SW480 (cell line): ENCODE data around the gene MN1.

Experiments used
- DNase-seq: peaks from one replicate; pipeline ENCODE4 v3.0.0-alpha.2; 2016; ENCODE audit warnings: low spot score

The MN1 gene

GRCh38 chr22:27801616-27802345 lies at the start of gene MN1:
MN1 (minus strand) TSS chr22:27801756; CDS start chr22:27800543, 1,213 bp downstream.
- no peak for DNase-seq

GRCh38 chr22:27850000-27850521 lies 48.5 kb upstream of the MN1 start:
- no peak for DNase-seq

- DNase-seq: no peak
Observed at GRCh38 chr22:27848005-27848404, 46.4 kb upstream of the MN1 start.

DNA sequence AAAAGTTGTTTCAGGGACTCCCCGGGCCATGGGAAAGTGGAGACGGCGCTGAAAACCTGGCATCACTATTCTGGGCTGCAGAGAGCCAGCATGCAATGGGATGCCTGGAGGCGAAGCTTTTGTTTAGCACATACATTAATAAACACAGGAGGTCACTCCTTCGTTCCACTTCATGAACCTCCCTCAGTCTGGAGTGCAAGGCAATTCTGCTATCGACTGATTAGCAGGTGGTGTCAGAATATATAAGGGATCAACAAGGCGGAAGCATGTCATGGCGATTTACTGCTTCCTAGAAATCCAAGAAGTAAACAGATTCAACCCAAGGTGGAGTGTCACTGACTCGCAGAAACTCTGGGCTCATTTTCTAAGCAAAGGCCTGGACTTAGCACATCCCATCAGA lies 45.4 kb upstream of the MN1 start:
- no peak for DNase-seq

DNA sequence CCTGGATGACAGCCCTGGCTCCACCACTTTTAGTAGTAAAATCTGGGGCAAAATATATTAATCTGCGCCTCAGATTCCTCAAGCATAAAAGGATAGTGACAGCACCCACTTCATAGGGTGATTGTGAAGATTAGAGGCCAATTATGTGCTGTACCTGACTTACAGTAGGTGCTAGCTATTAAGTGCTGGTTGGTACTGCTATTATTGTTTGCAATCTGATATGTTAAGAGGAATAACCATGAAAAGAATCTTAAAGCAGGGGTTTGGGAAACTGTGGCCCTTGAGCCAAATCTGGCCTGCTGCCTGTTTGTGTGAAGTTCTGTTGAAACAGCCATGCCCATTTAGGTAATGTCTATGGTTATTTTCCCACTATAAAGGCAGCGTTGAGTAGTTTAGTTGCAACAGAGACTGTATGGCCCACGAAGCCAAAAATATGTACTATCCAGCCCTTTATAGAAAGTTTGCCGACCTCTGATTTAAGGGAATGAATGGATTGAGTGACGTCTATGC lies 44.7 kb upstream of the MN1 start:
- no peak for DNase-seq

GRCh38 chr22:27845644-27846043 lies 44.1 kb upstream of the MN1 start:
- DNase-seq: no peak

DNA sequence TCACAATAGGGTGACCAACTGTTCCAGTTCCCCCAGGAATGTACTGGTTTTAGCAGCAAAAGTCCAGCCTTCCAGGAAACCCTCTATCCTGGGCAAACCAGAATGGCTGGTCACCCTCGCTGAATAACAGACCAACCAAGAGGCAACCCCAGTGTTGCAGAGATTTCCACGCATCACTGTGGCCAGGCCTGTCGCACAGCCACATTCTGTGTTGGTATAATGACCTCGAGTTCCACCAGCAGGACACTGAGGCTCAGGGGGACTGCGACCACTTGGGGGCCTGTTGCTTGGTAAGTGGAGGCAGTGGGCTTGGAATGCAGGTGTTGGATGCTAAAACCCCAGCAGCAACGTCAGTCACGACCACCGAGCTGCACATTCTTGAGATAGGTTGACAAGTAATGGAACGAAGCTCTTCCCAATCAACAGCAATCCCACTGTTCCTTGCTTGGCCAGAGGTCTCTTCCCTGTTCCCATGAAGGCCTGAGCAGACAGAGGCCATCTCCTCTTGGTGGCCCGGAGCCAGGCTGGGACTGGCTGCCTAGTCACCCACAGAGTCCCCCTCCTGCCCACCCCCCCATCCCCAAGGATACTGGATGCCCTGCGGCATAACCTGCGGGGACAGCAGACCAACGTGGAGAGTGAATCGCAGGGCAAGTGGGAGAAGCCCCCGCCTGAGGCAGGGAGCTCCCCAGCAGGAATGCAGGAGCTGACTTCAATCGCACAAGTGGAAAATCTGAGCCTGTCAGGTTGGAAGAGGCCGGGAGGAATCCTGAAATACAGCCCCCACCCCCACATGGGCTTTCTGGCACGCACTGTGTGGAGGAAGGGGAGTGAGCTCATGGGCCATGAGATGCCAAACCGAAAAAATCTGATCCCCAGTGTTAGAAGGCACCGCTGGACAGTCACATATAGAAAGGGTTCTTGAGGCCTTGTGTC lies 43.4 kb upstream of the MN1 start:
- DNase-seq: no peak

GRCh38 chr22:27844256-27844655 lies 42.7 kb upstream of the MN1 start:
- no peak for DNase-seq

- DNase-seq: no peak
Observed at GRCh38 chr22:27843441-27843840, 41.9 kb upstream of the MN1 start.

DNA sequence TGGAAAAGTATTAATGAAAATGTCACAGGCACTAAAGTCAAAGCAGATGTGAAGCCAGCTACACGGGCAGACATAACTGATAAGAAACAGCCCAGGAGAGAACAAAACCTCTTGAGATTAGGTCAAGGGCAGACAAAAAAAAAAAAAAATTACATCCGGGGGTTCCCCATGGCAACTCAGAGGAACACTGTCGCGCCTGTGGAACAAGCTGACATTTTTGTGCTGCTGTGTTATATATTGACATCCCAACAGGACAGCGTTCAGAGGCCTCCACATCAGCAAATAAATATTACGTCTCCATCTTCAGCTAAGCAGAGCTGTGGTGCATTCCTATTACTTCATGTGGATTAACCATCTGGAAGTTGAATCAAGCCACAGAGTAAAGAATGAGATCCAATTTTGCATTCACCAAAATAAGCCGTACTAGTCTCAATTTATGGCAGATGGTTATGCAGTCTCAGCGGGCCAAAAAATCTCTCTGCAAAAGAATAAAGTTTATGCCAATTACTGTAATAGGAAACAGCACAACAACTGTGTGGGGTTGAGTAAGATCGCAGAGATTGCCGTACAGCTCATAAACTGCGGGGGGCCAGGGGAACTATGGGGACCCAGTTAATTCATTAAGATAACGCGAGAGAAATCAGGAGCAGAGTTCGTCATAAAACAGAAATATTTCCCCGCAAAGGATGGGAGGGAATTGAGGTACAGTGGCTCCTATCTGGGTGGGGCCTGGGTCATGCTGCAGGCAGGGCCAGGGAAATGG lies 41.3 kb upstream of the MN1 start:
- DNase-seq: no peak

GRCh38 chr22:27842201-27842600 lies 40.6 kb upstream of the MN1 start:
- no peak for DNase-seq

GRCh38 chr22:27840436-27840835 lies 38.9 kb upstream of the MN1 start:
- DNase-seq: no peak

DNA sequence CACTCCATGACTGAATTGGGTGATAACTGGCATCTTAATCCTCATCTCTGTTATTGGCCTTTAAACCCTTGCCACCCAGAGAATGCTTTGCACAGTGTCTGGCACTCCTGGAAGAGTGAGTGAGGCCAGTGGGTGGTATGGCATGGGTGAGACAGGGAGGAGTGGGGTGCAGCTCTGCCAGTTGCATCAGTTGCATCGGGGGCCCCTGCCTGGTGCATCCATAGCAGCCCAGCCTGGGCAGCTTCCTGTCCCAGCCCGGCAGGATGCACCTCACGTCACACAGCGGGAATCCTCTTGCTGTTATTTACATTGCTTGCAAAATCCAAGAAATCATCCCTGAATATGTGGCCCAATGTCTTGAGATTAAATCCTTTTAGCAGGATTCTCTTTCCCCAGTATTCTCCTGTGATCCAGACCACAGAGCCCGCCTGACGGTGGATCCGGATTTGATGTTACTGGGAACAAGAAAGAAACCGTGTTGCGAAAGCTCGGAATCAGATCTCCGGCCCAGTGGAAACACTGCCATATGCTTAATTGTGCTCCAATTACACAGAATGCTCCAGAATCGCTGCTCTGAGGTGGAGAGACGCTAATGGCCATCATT lies 37.6 kb upstream of the MN1 start:
- DNase-seq: no peak

DNA sequence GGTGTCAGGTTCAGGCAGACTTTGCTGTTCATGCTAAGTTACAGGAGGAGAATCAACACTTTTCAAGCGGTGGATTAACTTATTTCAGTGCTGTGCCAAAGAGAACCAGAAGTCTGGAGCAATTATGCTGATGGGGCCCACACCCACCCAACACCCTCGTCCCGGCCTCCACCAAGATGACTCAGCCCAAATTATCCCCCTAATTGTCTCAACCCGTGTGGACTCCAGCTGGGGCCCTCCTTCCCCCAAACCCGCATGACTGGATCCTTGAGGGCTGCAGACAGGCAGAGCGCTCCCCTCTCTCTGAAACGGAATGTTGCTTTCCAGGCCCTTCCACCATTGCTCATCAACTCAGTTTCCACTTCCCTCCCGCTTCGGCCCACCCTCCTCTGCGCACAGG lies 34.6 kb upstream of the MN1 start:
- DNase-seq: no peak

- DNase-seq: no peak
Observed at GRCh38 chr22:27835446-27835845, 33.9 kb upstream of the MN1 start.

DNA sequence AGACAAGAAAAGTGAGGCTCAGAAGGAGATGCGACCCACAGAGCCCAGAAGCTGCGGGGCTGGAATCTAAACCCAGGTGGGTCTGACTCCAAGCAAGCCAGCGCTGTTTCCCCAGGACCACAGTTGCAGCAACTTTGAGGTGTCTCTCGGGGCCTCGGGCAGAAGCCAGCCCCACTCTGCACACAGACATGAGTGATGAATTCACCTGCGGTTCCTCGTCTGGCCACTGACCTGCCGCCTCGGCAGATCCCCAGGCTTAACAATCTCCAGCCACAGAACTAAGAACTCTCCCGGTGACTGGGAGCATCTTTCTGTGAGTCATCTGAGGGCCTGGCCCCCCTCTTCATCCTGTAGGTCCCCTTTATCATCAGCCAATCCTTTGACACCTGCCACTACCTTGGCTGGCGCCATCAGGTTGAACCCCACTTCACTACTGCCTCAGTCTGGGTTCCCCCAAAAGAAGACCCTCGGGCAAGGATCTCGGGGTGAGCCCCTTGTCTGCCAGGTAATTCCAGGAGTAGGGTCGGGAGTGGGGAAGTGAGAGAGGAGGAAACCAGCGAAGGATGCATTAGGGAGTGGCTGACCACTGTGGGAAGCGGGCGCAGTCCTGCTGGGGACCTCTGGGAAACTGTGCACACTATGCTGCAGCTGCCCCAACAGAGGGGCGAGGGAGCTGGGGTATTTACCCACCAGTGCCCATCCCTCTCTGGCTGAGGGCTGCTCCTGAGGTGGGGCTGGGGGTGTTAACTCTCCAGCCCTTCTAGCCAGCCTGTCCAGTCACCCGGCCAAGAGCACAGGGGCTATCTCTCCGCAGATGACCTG lies 33.0 kb upstream of the MN1 start:
- no peak for DNase-seq

GRCh38 chr22:27833803-27834202 lies 32.2 kb upstream of the MN1 start:
- DNase-seq: no peak

DNA sequence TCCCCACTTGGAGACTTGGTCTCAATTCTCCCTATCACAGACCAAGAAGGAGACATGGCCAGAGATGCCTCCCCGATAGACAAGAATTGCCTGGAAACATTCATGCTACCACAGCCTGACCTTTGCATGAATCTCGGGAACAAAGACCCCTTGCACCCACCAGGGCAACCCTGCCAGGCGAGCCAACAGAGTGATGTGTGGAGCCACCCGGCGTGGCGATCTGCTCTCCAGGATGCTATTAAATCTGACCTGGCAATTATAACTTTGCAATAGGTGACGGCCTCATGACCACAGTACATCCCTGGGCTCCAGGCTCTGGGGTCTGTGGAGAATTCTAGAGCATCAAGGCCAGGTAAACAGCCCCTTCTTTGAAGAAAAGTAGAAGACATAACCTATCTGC lies 31.1 kb upstream of the MN1 start:
- no peak for DNase-seq

DNA sequence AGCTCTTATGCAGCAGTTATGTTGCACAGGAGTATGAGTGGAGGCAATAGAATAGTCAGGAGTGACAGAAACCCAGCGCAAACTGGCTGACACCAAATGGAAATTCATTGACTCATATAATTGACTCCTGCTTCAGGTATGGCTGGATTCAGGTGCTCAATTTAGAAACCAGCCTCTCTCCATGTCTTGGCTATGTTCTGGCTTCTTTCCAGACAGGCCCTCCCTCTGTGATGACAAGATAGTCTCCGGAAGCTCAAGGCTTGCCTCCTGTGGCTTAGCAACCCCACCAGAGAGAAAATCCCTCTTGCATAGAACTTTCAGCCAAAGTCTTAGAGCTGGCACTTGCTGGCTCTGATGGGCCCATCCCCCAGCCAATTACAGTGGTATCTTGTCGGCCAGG lies 28.1 kb upstream of the MN1 start:
- DNase-seq: no peak
